ENCODE results near the gene PFDN2.

PFDN2 gene

GRCh38 chr1:161160671-161161145 lies 42.9 kb upstream of the PFDN2 start:
- TF ChIP-seq SIN3A (IDR thresholded peaks at IDR 0.05; ENCODE audit: borderline replicate concordance, insufficient read depth, low read length) (no peak), FOXP2 (optimal IDR thresholded peaks at IDR 0.05; ENCODE audit: borderline replicate concordance, extremely low read depth, extremely low read length, insufficient read depth) (no peak), POLR2AphosphoS5 (IDR thresholded peaks at IDR 0.05; ENCODE audit: low read depth, low read length) (no peak), TAF1 (IDR thresholded peaks at IDR 0.05; ENCODE audit: borderline replicate concordance, insufficient read depth, low read length) (no peak), REST (IDR thresholded peaks at IDR 0.05; ENCODE audit: insufficient read depth in 1 of 2, low read depth in 2 of 2, low read length in 2 of 2) (no peak)

GRCh38 chr1:161159913-161160243 lies 42.0 kb upstream of the PFDN2 start:
- no peak for TF ChIP-seq POLR2AphosphoS5 (IDR thresholded peaks at IDR 0.05; ENCODE audit: low read depth, low read length)
- no peak for TF ChIP-seq SIN3A (IDR thresholded peaks at IDR 0.05; ENCODE audit: borderline replicate concordance, insufficient read depth, low read length)
- TF ChIP-seq FOXP2 (optimal IDR thresholded peaks at IDR 0.05; ENCODE audit: borderline replicate concordance, extremely low read depth, extremely low read length, insufficient read depth): no peak
- TF ChIP-seq TAF1 (IDR thresholded peaks at IDR 0.05; ENCODE audit: borderline replicate concordance, insufficient read depth, low read length): no peak
- TF ChIP-seq REST (IDR thresholded peaks at IDR 0.05; ENCODE audit: insufficient read depth in 1 of 2, low read depth in 2 of 2, low read length in 2 of 2): no peak

- TF ChIP-seq TAF1 (IDR thresholded peaks at IDR 0.05; ENCODE audit: borderline replicate concordance, insufficient read depth, low read length) (peak; percentile 99), REST (IDR thresholded peaks at IDR 0.05; ENCODE audit: insufficient read depth in 1 of 2, low read depth in 2 of 2, low read length in 2 of 2) (peak in 1 of 2 experiments; percentile 70; a peak in 1 of 4 replicates), POLR2AphosphoS5 (IDR thresholded peaks at IDR 0.05; ENCODE audit: low read depth, low read length) (peak; percentile 74; the same call in 1 of the 2 replicates), FOXP2 (optimal IDR thresholded peaks at IDR 0.05; ENCODE audit: borderline replicate concordance, extremely low read depth, extremely low read length, insufficient read depth) (no peak)
These were observed 41.5 kb upstream of the PFDN2 start, which contains the start of gene USP21 for GRCh38 chr1:161159087-161159912. TSS of gene USP21 (plus strand) at chr1:161159500. CDS start at chr1:161160641, 1,141 bp downstream.

GRCh38 chr1:161158316-161159010 lies 40.6 kb upstream of the PFDN2 start:
- TF ChIP-seq SIN3A (IDR thresholded peaks at IDR 0.05; ENCODE audit: borderline replicate concordance, insufficient read depth, low read length) (no peak), FOXP2 (optimal IDR thresholded peaks at IDR 0.05; ENCODE audit: borderline replicate concordance, extremely low read depth, extremely low read length, insufficient read depth) (no peak), TAF1 (IDR thresholded peaks at IDR 0.05; ENCODE audit: borderline replicate concordance, insufficient read depth, low read length) (no peak), POLR2AphosphoS5 (IDR thresholded peaks at IDR 0.05; ENCODE audit: low read depth, low read length) (no peak), REST (IDR thresholded peaks at IDR 0.05; ENCODE audit: insufficient read depth in 1 of 2, low read depth in 2 of 2, low read length in 2 of 2) (no peak)
